K562 (cell line): ENCODE results near the gene GANAB. TPM values are rescaled to one million over a fixed set of nuclear protein-coding genes. Genes with fewer than 3 reads are reported as not detected.

Experiments
- ATF1 ChIP-seq, 2 experiments: fragments of 450-650 bp in 1 of 2; IDR thresholded peaks; 2 replicates each; pipeline ENCODE4 v1.6.1; 2016; ENCODE audit warnings: missing compliant biosample characterization in 1 of 2, missing genetic modification characterization in 1 of 2
- CEBPG ChIP-seq, 3 experiments: fragments of 200-800 bp in 1 of 3; sonication (Bioruptor generic) in 1 of 3; sonication (generic) in 1 of 3; formaldehyde crosslinking in 1 of 3; IDR thresholded peaks in 2 of 3; conservative IDR thresholded peaks in 1 of 3; 2 replicates each; pipeline versions ENCODE4 v1.6.1 to v1.8.0; 2016 to 2022; ENCODE audit warnings: missing compliant biosample characterization in 2 of 3, missing genetic modification characterization in 2 of 3, mild to moderate bottlenecking in 1 of 3, missing genetic modification reagents in 1 of 3
- CREM ChIP-seq: IDR thresholded peaks from 2 replicates; pipeline ENCODE4 v1.6.1; 2014; ENCODE audit warnings: antibody characterized with exemption, low read depth
- HDAC2 ChIP-seq: fragments of 450-650 bp; IDR thresholded peaks from 2 replicates; pipeline ENCODE4 v1.6.1; 2016; ENCODE audit warnings: mild to moderate bottlenecking
- HNRNPK ChIP-seq: fragments of 200-400 bp; formaldehyde crosslinking; IDR thresholded peaks from one replicate; pipeline ENCODE4 v1.6.1; 2018; ENCODE audit warnings: mild to moderate bottlenecking, low read depth, low read length; ENCODE audit not compliant: poor library complexity, severe bottlenecking
- LARP7 ChIP-seq: fragments of 450-650 bp; IDR thresholded peaks from 2 replicates; pipeline ENCODE4 v1.6.1; 2016
- NCOA6 ChIP-seq: fragments of 450-650 bp; IDR thresholded peaks from 2 replicates; pipeline ENCODE4 v1.6.1; 2017; ENCODE audit warnings: mild to moderate bottlenecking
- PTRF ChIP-seq: fragments of 450-650 bp; IDR thresholded peaks from 2 replicates; pipeline ENCODE4 v1.6.1; 2016; ENCODE audit warnings: mild to moderate bottlenecking, missing genetic modification characterization, missing compliant biosample characterization
- SP1 ChIP-seq: sonication (generic); formaldehyde crosslinking; IDR thresholded peaks from 2 replicates; pipeline ENCODE4 v1.8.1; 2022; ENCODE audit warnings: mild to moderate bottlenecking, missing genetic modification reagents
- ZFP36 ChIP-seq: fragments of 150-350 bp; IDR thresholded peaks from 2 replicates; pipeline ENCODE4 v1.6.1; 2018; ENCODE audit warnings: low read length, low read depth; ENCODE audit not compliant: partially characterized antibody
- ZNF57 ChIP-seq: fragments of 450-650 bp; formaldehyde crosslinking; IDR thresholded peaks from 2 replicates; pipeline ENCODE4 v1.4.0; 2020; ENCODE audit warnings: mild to moderate bottlenecking, moderate library complexity
- polyA plus RNA-seq, 8 experiments: library from polyadenylated mRNA; depleted of rRNA in 4 of 8; stranded (reverse) in 5 of 8; unstranded in 3 of 8; fragments of >200 nt; fragmentation: Nextera tagmentation in 2 of 8; fragmentation: Illumina TruSeq in 1 of 8; extraction: Ambion mirVana in 2 of 8; extraction: Trizol in 1 of 8; gene quantifications; 2 replicates each; pipeline versions ENCODE4 v1.2.1 to v1.2.3, GENCODE V29; 2011 to 2014; ENCODE audit warnings: inconsistent platforms in 1 of 8, missing spikeins in 1 of 8
- total RNA-seq, 7 experiments: library from RNA; depleted of rRNA in 6 of 7; stranded (reverse); fragments of >200 nt in 6 of 7; fragmentation: Illumina TruSeq in 2 of 7; extraction: Trizol in 2 of 7; gene quantifications; 2 replicates each; pipeline versions ENCODE4 v1.2.1 to v1.2.3, GENCODE V29; 2011 to 2021; ENCODE audit warnings: low replicate concordance in 1 of 7
- TF ChIP-seq, protein P1 (sequence below): fragments of 450-650 bp; IDR thresholded peaks from 2 replicates; pipeline ENCODE4 v1.6.1; 2016; ENCODE audit warnings: missing biosample characterization, missing genetic modification characterization
- TF ChIP-seq, protein P2 (sequence below): sonication (generic); formaldehyde crosslinking; IDR thresholded peaks from 2 replicates; pipeline ENCODE4 v1.9.0; 2022; ENCODE audit warnings: mild to moderate bottlenecking, missing genetic modification reagents
- TF ChIP-seq, protein P3 (sequence below): fragments of 450-650 bp; formaldehyde crosslinking; IDR thresholded peaks from 2 replicates; pipeline ENCODE4 v1.4.0; 2020; ENCODE audit warnings: mild to moderate bottlenecking, moderate library complexity
- TF ChIP-seq, protein P4 (sequence below), 2 experiments: fragments of 450-650 bp; IDR thresholded peaks; 2 replicates each; pipeline ENCODE4 v1.6.1; 2018; ENCODE audit warnings: mild to moderate bottlenecking in 2 of 2, low read depth in 1 of 2; ENCODE audit not compliant: partially characterized antibody in 2 of 2
- TF ChIP-seq, protein P5 (sequence below): IDR thresholded peaks from 2 replicates; pipeline ENCODE4 v1.6.1; 2011; ENCODE audit warnings: borderline replicate concordance, low read depth, mild to moderate bottlenecking, moderate library complexity, low read length; ENCODE audit not compliant: insufficient read depth, poor library complexity, severe bottlenecking

Gene GANAB
- total and polyA plus RNA-seq, 9 of the 15 experiments (the other 6 are each of a cell fraction or from before 2014, with no cell fraction given): 6.5 to 284 (median 161) TPM

DNA sequence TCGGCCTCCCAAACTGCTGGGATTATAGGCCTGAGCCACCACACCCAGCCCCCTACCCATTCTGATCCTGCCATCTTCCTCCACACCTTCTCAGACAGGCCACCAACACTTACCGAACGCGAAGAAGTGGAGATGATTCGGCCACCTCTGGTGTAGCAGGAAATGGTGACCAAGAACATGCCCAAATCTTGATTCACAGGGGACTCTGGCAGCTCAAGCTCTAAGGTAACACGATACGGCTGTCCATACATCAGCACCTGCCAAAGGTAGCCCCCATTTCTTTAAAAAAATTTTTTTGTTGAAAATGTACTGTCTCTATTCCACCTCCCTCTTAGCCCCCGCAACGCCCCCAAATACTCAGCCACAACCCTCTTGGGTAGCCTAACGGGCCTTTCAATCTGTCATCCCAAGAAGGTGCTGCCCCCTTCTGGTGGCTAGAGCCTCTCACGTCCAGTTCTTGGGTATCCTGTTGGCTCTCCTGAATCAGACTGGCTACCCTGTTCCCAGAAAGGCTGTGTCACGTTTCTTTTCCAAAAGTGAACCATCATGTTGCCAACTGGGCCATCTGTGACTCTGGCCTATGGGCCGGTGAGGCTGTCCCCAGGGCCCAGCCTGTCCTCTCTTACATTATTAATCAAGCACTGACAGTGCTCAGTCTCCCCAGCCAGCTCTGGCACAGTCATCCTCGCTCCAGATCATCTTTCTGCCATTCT, 48.2 kb upstream of the GANAB start (continued):
- TF ChIP-seq ZNF57 (CRISPR knock-in tag) (no peak), SP1 (CRISPR knock-in tag) (no peak), PTRF (tag) (no peak), ZFP36 (peak; percentile 38), CEBPG (CRISPR knock-in tag; IDR thresholded peaks at IDR 0.05) (no peak), CEBPG (tag; conservative IDR thresholded peaks at IDR 0.05 in 1 of 2, IDR thresholded peaks at IDR 0.05 in 1 of 2) (no peak), NCOA6 (no peak), HNRNPK (no peak), LARP7 (no peak), HDAC2 (no peak), ATF1 (CRISPR knock-in tag; IDR thresholded peaks at IDR 0.05) (no peak), ATF1 (tag; IDR thresholded peaks at IDR 0.05) (peak; percentile 25; the same call in 1 of the 2 replicates), CREM (peak; percentile 42)
- TF ChIP-seq, protein P1, sequence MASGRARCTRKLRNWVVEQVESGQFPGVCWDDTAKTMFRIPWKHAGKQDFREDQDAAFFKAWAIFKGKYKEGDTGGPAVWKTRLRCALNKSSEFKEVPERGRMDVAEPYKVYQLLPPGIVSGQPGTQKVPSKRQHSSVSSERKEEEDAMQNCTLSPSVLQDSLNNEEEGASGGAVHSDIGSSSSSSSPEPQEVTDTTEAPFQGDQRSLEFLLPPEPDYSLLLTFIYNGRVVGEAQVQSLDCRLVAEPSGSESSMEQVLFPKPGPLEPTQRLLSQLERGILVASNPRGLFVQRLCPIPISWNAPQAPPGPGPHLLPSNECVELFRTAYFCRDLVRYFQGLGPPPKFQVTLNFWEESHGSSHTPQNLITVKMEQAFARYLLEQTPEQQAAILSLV (tag): no peak
- TF ChIP-seq, protein P2, sequence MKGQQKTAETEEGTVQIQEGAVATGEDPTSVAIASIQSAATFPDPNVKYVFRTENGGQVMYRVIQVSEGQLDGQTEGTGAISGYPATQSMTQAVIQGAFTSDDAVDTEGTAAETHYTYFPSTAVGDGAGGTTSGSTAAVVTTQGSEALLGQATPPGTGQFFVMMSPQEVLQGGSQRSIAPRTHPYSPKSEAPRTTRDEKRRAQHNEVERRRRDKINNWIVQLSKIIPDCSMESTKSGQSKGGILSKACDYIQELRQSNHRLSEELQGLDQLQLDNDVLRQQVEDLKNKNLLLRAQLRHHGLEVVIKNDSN (CRISPR knock-in tag): 0 out of 2 replicates have a peak, but pooled peaks have one; percentile 10
- TF ChIP-seq, protein P3, sequence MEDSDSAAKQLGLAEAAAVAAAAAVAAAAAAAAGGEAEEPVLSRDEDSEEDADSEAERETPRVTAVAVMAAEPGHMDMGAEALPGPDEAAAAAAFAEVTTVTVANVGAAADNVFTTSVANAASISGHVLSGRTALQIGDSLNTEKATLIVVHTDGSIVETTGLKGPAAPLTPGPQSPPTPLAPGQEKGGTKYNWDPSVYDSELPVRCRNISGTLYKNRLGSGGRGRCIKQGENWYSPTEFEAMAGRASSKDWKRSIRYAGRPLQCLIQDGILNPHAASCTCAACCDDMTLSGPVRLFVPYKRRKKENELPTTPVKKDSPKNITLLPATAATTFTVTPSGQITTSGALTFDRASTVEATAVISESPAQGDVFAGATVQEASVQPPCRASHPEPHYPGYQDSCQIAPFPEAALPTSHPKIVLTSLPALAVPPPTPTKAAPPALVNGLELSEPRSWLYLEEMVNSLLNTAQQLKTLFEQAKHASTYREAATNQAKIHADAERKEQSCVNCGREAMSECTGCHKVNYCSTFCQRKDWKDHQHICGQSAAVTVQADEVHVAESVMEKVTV (CRISPR knock-in tag): peak; percentile 66
- TF ChIP-seq, protein P4, sequence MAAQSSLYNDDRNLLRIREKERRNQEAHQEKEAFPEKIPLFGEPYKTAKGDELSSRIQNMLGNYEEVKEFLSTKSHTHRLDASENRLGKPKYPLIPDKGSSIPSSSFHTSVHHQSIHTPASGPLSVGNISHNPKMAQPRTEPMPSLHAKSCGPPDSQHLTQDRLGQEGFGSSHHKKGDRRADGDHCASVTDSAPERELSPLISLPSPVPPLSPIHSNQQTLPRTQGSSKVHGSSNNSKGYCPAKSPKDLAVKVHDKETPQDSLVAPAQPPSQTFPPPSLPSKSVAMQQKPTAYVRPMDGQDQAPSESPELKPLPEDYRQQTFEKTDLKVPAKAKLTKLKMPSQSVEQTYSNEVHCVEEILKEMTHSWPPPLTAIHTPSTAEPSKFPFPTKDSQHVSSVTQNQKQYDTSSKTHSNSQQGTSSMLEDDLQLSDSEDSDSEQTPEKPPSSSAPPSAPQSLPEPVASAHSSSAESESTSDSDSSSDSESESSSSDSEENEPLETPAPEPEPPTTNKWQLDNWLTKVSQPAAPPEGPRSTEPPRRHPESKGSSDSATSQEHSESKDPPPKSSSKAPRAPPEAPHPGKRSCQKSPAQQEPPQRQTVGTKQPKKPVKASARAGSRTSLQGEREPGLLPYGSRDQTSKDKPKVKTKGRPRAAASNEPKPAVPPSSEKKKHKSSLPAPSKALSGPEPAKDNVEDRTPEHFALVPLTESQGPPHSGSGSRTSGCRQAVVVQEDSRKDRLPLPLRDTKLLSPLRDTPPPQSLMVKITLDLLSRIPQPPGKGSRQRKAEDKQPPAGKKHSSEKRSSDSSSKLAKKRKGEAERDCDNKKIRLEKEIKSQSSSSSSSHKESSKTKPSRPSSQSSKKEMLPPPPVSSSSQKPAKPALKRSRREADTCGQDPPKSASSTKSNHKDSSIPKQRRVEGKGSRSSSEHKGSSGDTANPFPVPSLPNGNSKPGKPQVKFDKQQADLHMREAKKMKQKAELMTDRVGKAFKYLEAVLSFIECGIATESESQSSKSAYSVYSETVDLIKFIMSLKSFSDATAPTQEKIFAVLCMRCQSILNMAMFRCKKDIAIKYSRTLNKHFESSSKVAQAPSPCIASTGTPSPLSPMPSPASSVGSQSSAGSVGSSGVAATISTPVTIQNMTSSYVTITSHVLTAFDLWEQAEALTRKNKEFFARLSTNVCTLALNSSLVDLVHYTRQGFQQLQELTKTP (IDR thresholded peaks at IDR 0.05; ENCODE audit: low read depth in 1 of 2, partially characterized antibody in 2 of 2): no peak
- TF ChIP-seq, protein P5, sequence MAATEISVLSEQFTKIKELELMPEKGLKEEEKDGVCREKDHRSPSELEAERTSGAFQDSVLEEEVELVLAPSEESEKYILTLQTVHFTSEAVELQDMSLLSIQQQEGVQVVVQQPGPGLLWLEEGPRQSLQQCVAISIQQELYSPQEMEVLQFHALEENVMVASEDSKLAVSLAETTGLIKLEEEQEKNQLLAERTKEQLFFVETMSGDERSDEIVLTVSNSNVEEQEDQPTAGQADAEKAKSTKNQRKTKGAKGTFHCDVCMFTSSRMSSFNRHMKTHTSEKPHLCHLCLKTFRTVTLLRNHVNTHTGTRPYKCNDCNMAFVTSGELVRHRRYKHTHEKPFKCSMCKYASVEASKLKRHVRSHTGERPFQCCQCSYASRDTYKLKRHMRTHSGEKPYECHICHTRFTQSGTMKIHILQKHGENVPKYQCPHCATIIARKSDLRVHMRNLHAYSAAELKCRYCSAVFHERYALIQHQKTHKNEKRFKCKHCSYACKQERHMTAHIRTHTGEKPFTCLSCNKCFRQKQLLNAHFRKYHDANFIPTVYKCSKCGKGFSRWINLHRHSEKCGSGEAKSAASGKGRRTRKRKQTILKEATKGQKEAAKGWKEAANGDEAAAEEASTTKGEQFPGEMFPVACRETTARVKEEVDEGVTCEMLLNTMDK: peak; percentile 79
